Measurements from ENCODE around the gene ALDH3A1.

GRCh38 chr17:19727501-19728078, 20.5 kb downstream of the ALDH3A1 start:
- TF ChIP-seq TAF1 (IDR thresholded peaks at IDR 0.05; ENCODE audit: borderline replicate concordance, low read depth, low read length) = no peak
- no peak for TF ChIP-seq POLR2A (IDR thresholded peaks at IDR 0.05; ENCODE audit: low read depth, low read length)
- TF ChIP-seq POLR2AphosphoS5 (IDR thresholded peaks at IDR 0.05; ENCODE audit: low read depth, low read length) = no peak
